Left lung (tissue), 10 donors: ENCODE results near the gene ASCC3. TPM values are rescaled to one million over a fixed set of nuclear protein-coding genes. Genes with fewer than 3 reads are reported as not detected.

ENCODE experiments used
- ATAC-seq: fragments of 200-7000 bp; cut with Tn5 transposase; one replicate; pipeline ENCODE4 v1.9.1; 2020; ENCODE audit warnings: moderate library complexity
- DNase-seq, 4 donors: peaks; one replicate each; pipeline ENCODE4 v3.0.0-alpha.2; 2013 to 2020
- H3K27ac ChIP-seq, 2 donors: fragments of 200-600 bp; sonication (generic) in 1 of 2; one replicate each; pipeline versions ENCODE4 v1.5.0 to v1.8.0; 2020 to 2021
- H3K27me3 ChIP-seq, 2 donors: fragments of 200-600 bp; sonication (generic) in 1 of 2; one replicate each; pipeline versions ENCODE4 v1.5.0 to v1.8.0; 2020 to 2021
- H3K36me3 ChIP-seq, 2 donors: fragments of 200-600 bp; sonication (generic) in 1 of 2; one replicate each; pipeline versions ENCODE4 v1.5.0 to v1.8.0; 2020 to 2021
- H3K4me1 ChIP-seq, 2 donors: fragments of 200-600 bp; one replicate each; pipeline ENCODE4 v1.8.0; 2021
- H3K4me3 ChIP-seq, 2 donors: fragments of 200-600 bp; sonication (generic) in 1 of 2; one replicate each; pipeline versions ENCODE4 v1.5.0 to v1.8.0; 2020 to 2021; ENCODE audit warnings: mild to moderate bottlenecking in 1 of 2
- H3K9me3 ChIP-seq, 2 donors: fragments of 200-600 bp; sonication (generic) in 1 of 2; one replicate each; pipeline versions ENCODE4 v1.5.0 to v1.8.0; 2020 to 2021
- intact Hi-C, 2 donors: fragments of 100-400 bp; cut with DNase I; formaldehyde crosslinking; loops; one replicate each; pipeline versions ENCODE4 v1.11.2 to v1.14.2; 2022
- polyA plus RNA-seq, 6 donors: library from polyadenylated mRNA; unstranded; fragments of 120-200 nt; gene quantifications; one replicate each; pipeline ENCODE4 v1.2.1, GENCODE V29; 2013; ENCODE audit not compliant: insufficient read length in 6 of 6
- total RNA-seq, 2 donors: library from RNA; stranded (reverse); fragmentation: NEBNext Ultra II Directional; extraction: Animal tissue kit (Norgen Biotek cat#: 25700); gene quantifications; one replicate each; pipeline ENCODE4 v1.2.1, GENCODE V29; 2021
- TF ChIP-seq, protein P1 (sequence below), 2 donors: fragments of 200-600 bp; sonication (generic) in 1 of 2; IDR thresholded peaks; one replicate each; pipeline versions ENCODE4 v1.5.0 to v1.8.0; 2021; ENCODE audit warnings: antibody characterized with exemption in 2 of 2
- donor health status: DM: no; HTN: yes; CAD: no.
- donor health status: DM: no; HTN: no; CAD: no.

ASCC3 gene
- total and polyA plus RNA-seq, 8 donors: 20.6 to 43.2 (median 23.4) TPM

GRCh38 chr6:100463630-100464161 is 417.4 kb downstream of the ASCC3 start:
- Histone ChIP-seq H3K4me1 (peaks cover 0 to 11% of the 10 kb centered on the region in 2 donors), H3K4me3 (no peak overlapping the region), H3K36me3 (no peaks in the 10 kb centered on the region), H3K27ac (no peak overlapping the region), H3K27me3 (peaks cover 100% of the 10 kb centered on the region in 2 donors), H3K9me3 (no peaks in the 10 kb centered on the region)
- intact Hi-C loops: no loop called here
- TF ChIP-seq, protein P1, sequence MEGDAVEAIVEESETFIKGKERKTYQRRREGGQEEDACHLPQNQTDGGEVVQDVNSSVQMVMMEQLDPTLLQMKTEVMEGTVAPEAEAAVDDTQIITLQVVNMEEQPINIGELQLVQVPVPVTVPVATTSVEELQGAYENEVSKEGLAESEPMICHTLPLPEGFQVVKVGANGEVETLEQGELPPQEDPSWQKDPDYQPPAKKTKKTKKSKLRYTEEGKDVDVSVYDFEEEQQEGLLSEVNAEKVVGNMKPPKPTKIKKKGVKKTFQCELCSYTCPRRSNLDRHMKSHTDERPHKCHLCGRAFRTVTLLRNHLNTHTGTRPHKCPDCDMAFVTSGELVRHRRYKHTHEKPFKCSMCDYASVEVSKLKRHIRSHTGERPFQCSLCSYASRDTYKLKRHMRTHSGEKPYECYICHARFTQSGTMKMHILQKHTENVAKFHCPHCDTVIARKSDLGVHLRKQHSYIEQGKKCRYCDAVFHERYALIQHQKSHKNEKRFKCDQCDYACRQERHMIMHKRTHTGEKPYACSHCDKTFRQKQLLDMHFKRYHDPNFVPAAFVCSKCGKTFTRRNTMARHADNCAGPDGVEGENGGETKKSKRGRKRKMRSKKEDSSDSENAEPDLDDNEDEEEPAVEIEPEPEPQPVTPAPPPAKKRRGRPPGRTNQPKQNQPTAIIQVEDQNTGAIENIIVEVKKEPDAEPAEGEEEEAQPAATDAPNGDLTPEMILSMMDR (IDR thresholded peaks at IDR 0.05): no peak
- DNase-seq (no peak), ATAC-seq (no peak)

DNA sequence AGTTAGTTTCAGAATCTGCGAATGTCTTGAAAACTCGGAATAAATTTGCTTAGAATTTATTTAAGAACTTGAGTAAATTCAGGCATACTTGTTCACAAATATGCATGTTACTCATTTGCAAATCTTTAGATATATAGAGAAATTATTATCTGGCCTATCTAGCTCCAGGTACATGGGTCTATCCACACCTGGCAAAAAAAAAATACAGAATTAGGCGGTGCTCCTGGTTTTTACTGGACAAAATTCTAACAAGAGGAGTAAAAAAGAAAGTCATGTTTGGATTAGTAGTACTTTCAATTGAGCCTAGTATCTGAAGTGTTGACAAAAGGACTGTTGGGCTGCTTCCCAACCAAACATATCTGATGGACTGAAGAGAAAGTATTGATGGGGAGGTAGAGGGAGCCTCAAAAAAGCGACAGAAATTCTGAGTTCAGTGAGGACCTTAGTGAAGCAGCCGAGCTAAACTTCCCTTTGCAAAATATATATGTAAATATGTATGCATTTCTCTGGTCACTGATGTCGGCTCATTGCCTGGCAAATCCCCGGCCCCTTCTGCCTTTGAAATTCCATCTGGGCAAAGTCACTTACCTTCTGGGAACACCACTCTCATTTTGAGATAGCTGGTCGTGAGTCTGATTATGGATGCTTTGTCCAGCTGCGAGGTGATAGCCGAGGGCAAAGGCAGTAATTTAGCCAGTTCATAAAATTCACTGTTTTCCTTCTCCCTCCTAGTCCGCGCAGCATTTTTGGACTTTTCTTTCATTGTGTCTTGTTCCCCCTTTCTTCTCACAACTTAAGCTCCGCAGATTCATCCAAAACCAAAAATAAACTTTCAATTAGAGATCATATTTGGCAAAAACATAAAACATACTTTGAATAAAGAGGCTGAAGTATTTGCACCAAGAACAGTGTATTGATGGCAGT is 418.2 kb downstream of the ASCC3 start:
- no peak for DNase-seq
- Histone ChIP-seq H3K4me1 (peaks cover 0 to 11% of the 10 kb centered on the region in 2 donors), H3K9me3 (no peaks in the 10 kb centered on the region), H3K4me3 (no peak overlapping the region), H3K36me3 (no peaks in the 10 kb centered on the region), H3K27ac (no peak overlapping the region), H3K27me3 (peaks cover 100% of the 10 kb centered on the region in 2 donors)
- ATAC-seq: no peak
- TF ChIP-seq, protein P1 (IDR thresholded peaks at IDR 0.05): no peak
- intact Hi-C loops: no loop called here

DNA sequence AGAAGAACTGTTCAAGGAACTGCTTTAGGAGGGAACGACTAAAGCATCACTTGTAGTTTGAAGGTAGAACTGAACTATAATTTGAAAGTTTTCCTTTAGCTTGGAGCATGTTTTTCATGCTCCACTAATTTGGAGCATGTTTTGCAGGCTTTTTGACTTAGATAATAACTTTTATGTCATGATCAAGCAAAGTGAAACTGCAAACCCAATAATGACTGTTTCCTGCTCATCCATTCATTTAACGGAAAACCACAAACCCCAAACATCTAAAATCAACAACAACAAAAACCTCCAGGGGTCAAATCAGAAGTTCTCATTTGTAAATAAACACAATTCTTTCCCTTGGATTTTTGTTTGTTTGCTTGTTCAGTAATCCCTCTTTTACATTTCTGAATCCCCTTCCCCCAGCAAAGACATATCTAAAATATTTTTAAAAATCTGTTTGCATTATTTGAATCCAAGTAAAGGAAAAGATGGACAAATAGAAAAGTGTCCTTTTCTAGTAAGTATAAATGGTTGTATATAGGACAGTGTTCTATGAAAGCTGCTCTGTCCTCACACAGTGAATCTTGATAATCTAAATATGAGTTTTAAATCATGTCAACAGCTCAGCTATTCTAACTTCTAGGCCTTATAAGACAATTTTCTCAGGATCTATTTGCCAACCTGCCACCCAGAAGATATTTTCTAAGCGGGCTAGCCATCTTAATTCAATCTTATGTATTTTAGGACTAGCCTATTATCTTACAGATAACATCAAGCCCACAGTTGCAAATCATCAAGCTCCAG is 419.0 kb downstream of the ASCC3 start:
- peaks cover 0 to 11% of the 10 kb centered on the region in 2 donors for H3K4me1 ChIP-seq
- H3K27me3 ChIP-seq: peaks cover 100% of the 10 kb centered on the region in 2 donors
- no peaks in the 10 kb centered on the region for H3K36me3 ChIP-seq
- DNase-seq: no peak
- H3K27ac ChIP-seq: no peak overlapping the region
- no peaks in the 10 kb centered on the region for H3K9me3 ChIP-seq
- TF ChIP-seq, protein P1 (IDR thresholded peaks at IDR 0.05): no peak
- no peak overlapping the region for H3K4me3 ChIP-seq
- no peak for ATAC-seq
- intact Hi-C loops: no loop called here

GRCh38 chr6:100461278-100461916 is 419.7 kb downstream of the ASCC3 start:
- Histone ChIP-seq H3K9me3 (no peaks in the 10 kb centered on the region), H3K4me3 (no peak overlapping the region), H3K4me1 (peaks cover 0 to 11% of the 10 kb centered on the region in 2 donors), H3K27ac (no peak overlapping the region), H3K36me3 (no peaks in the 10 kb centered on the region), H3K27me3 (peaks cover 100% of the 10 kb centered on the region in 2 donors)
- intact Hi-C loops: no loop called here
- ATAC-seq (no peak), DNase-seq (no peak)
- TF ChIP-seq, protein P1 (IDR thresholded peaks at IDR 0.05): no peak
